ENCODE results near the gene GSTO2.

DNA sequence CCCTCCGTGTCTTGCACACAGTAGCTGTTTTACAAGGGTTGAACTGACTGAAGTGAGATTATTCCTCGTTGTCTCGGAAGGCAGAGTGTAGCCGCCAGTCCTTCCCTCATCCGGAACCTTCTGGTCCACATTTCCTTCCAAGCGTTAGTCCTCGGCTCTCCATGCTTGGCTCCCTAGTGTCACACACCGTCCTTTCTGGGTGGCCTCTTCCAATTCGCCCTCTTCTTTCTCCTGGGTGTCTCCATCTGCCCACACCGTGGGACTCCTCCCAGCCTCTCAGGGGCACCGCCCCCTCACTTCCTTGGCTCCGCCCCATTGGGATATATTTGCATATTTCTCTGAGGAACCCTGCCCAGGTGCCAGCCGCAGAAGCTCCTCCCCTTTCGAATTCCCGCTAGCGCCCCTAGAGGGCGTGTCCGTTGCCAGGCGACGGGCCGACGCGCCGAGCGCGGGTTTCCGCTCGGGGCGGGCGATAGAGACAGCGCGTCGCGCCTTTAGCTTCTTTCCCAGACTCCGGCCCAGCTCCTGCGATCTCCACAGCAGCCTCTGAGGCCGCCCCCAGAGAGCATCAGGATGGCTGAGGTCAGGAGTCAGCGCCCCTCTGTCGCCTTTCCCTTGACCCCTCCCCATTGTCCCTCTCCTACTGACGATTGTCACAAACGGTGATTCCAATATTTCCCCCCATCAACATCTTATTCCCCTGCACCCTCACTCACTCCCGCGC, 84.5 kb downstream of the GSTO2 start, which contains the start of gene CFAP58:
- TF ChIP-seq, protein P1, sequence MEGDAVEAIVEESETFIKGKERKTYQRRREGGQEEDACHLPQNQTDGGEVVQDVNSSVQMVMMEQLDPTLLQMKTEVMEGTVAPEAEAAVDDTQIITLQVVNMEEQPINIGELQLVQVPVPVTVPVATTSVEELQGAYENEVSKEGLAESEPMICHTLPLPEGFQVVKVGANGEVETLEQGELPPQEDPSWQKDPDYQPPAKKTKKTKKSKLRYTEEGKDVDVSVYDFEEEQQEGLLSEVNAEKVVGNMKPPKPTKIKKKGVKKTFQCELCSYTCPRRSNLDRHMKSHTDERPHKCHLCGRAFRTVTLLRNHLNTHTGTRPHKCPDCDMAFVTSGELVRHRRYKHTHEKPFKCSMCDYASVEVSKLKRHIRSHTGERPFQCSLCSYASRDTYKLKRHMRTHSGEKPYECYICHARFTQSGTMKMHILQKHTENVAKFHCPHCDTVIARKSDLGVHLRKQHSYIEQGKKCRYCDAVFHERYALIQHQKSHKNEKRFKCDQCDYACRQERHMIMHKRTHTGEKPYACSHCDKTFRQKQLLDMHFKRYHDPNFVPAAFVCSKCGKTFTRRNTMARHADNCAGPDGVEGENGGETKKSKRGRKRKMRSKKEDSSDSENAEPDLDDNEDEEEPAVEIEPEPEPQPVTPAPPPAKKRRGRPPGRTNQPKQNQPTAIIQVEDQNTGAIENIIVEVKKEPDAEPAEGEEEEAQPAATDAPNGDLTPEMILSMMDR (IDR thresholded peaks at IDR 0.05 in 8 of 11, conservative IDR thresholded peaks at IDR 0.05 in 3 of 11): peak; percentile 72 to 92 (median 84)
- no peak for TF ChIP-seq POLR2A (IDR thresholded peaks at IDR 0.05)
